AG09319 (cell line): ENCODE results near the gene BTBD18.
A peak's percentile ranks its signal among the peaks of the same experiment; 100 is the strongest.
"Not testable (repeated sequence)": the region's sequence is repeated elsewhere in the genome, so short reads cannot be mapped to it uniquely, and the experiment has no call there.

Source experiments
- DNase-seq: peaks from one replicate; pipeline ENCODE4 v3.0.0-alpha.2; 2010; ENCODE audit warnings: low read depth; ENCODE audit errors: extremely low read depth
- CTCF ChIP-seq: IDR thresholded peaks from 2 replicates; pipeline ENCODE4 v1.5.1; 2011; ENCODE audit warnings: low read depth, mild to moderate bottlenecking, inconsistent platforms, low read length, moderate library complexity

BTBD18 gene

GRCh38 chr11:57729479-57729878, 22.1 kb downstream of the BTBD18 start:
- no peak for TF ChIP-seq CTCF
- DNase-seq = no peak

GRCh38 chr11:57728829-57729228, 22.8 kb downstream of the BTBD18 start:
- no peak for TF ChIP-seq CTCF
- DNase-seq = no peak

GRCh38 chr11:57727185-57727584, 24.4 kb downstream of the BTBD18 start:
- no peak for TF ChIP-seq CTCF
- DNase-seq = no peak

GRCh38 chr11:57716726-57717125, 34.9 kb downstream of the BTBD18 start:
- DNase-seq = not testable (repeated sequence)

- DNase-seq = no peak
- no peak for TF ChIP-seq CTCF
These were observed 37.8 kb downstream of the BTBD18 start for GRCh38 chr11:57713835-57714234.

- peak; percentile 99 for DNase-seq
- TF ChIP-seq CTCF = no peak
These were observed 39.1 kb downstream of the BTBD18 start, which contains the start of gene TMX2 for GRCh38 chr11:57712256-57713150. Gene TMX2, plus strand, starts transcription at chr11:57712593. Its CDS starts 26 bp downstream, at chr11:57712619.

- no peak for TF ChIP-seq CTCF
- peak; percentile 28 for DNase-seq
These were observed 40.0 kb downstream of the BTBD18 start, which contains the start of gene MED19 for GRCh38 chr11:57711414-57712255. Gene MED19, minus strand, starts transcription at chr11:57712215. Its CDS starts 36 bp downstream, at chr11:57712179.
